22Rv1 (cell line): ENCODE results near the gene TMEM163.
A peak's percentile ranks its signal among the peaks of the same experiment; 100 is the strongest.

Source experiments
- CTCF ChIP-seq: fragments of 450-650 bp; IDR thresholded peaks from 2 replicates; pipeline ENCODE4 v1.5.1; 2017; ENCODE audit warnings: mild to moderate bottlenecking
- ZFX ChIP-seq: fragments of 450-650 bp; IDR thresholded peaks from 2 replicates; pipeline ENCODE4 v1.6.1; 2017; ENCODE audit warnings: antibody characterized with exemption, borderline replicate concordance

GRCh38 chr2:134411828-134412638 is 306.8 kb downstream of the TMEM163 start:
- TF ChIP-seq CTCF (peak; percentile 30), ZFX (no peak)
